ENCODE results near the gene FAM219A. TPM values are rescaled to one million over a fixed set of nuclear protein-coding genes. Genes with fewer than 3 reads are reported as not detected.

Gene FAM219A
- total RNA-seq, 1 experiment from 2014 or later = 17.1 TPM

- Histone ChIP-seq H4K20me1 (ENCODE audit: low read length) (0 out of 2 replicates have a peak, but pooled peaks cover 4% of the 10 kb centered on the region), H3K4me1 (ENCODE audit: insufficient read depth, low read length) (no peaks in the 10 kb centered on the region), H2AFZ (ENCODE audit: low read length) (no peak overlapping the region), H3K27ac (ENCODE audit: low read length) (no peak overlapping the region), H3K9me2 (replicated peaks; ENCODE audit: low read length) (no peaks in the 10 kb centered on the region), H3K27me3 (ENCODE audit: low read length) (no peaks in the 10 kb centered on the region), H3K79me2 (ENCODE audit: low read length) (no peaks in the 10 kb centered on the region), H3K9me3 (ENCODE audit: low read length) (no peaks in the 10 kb centered on the region), H3K9ac (ENCODE audit: low read length) (no peak overlapping the region), H3K4me3 (ENCODE audit: low read length) (no peak overlapping the region), H3K4me2 (ENCODE audit: low read length) (no peak overlapping the region), H3F3A (ENCODE audit: low read length, unreplicated experiment) (no peaks in the 10 kb centered on the region), H3K36me3 (ENCODE audit: low read depth, low read length) (no peaks in the 10 kb centered on the region)
- DNase-seq = no peak
- ChIA-PET POLR2A (ENCODE audit: unreplicated experiment) (no interaction called here), CTCF (no interaction called here)
- intact Hi-C loops (cut with micrococcal nuclease) = no loop called here
- BruUV-seq (replicated peaks) = no TSS peak
- no peak for ATAC-seq
- TF ChIP-seq EZH2 (IDR thresholded peaks at IDR 0.05; ENCODE audit: low read length, unreplicated experiment) = no peak
- no peak for TF ChIP-seq EZH2phosphoT487 (IDR thresholded peaks at IDR 0.05; ENCODE audit: borderline replicate concordance, low read length)
- TF ChIP-seq CTCF (conservative IDR thresholded peaks at IDR 0.05; ENCODE audit: low read depth, low read length) = no peak
Measured at GRCh38 chr9:34426347-34427074, 31.9 kb downstream of the FAM219A start.

- CTCF ChIA-PET = interaction anchor here (0.7 kb wide), 1 partner anchor 11 kb away, joined by 3 read pairs; no protein-coding TSS in a partner anchor
- intact Hi-C loops (cut with micrococcal nuclease) = no loop called here
- Histone ChIP-seq H3K27ac (ENCODE audit: low read length) (no peak overlapping the region), H3K9ac (ENCODE audit: low read length) (no peak overlapping the region), H3K4me3 (ENCODE audit: low read length) (no peak overlapping the region), H3K9me2 (replicated peaks; ENCODE audit: low read length) (no peaks in the 10 kb centered on the region), H3K9me3 (ENCODE audit: low read length) (no peaks in the 10 kb centered on the region), H3K36me3 (ENCODE audit: low read depth, low read length) (no peaks in the 10 kb centered on the region), H2AFZ (ENCODE audit: low read length) (no peak overlapping the region), H3K79me2 (ENCODE audit: low read length) (no peaks in the 10 kb centered on the region), H3F3A (ENCODE audit: low read length, unreplicated experiment) (no peaks in the 10 kb centered on the region), H4K20me1 (ENCODE audit: low read length) (no peaks in the 10 kb centered on the region), H3K4me1 (ENCODE audit: insufficient read depth, low read length) (no peaks in the 10 kb centered on the region), H3K27me3 (ENCODE audit: low read length) (no peaks in the 10 kb centered on the region), H3K4me2 (ENCODE audit: low read length) (no peak overlapping the region)
- ATAC-seq (no peak), DNase-seq (no peak)
- no peak for TF ChIP-seq EZH2phosphoT487 (IDR thresholded peaks at IDR 0.05; ENCODE audit: borderline replicate concordance, low read length)
- TF ChIP-seq CTCF (conservative IDR thresholded peaks at IDR 0.05; ENCODE audit: low read depth, low read length) = no peak
- TF ChIP-seq EZH2 (IDR thresholded peaks at IDR 0.05; ENCODE audit: low read length, unreplicated experiment) = no peak
- no TSS peak for BruUV-seq (replicated peaks)
- POLR2A ChIA-PET (ENCODE audit: unreplicated experiment) = no interaction called here
Measured at GRCh38 chr9:34419716-34420504, 38.5 kb downstream of the FAM219A start.

GRCh38 chr9:34417734-34418133, 40.6 kb downstream of the FAM219A start:
- no peak for ATAC-seq
- no TSS peak for BruUV-seq (replicated peaks)
- CTCF ChIA-PET = no interaction called here

More at GRCh38 chr9:34417734-34418133, 40.6 kb downstream of the FAM219A start:
- Histone ChIP-seq H3K9me3 (ENCODE audit: low read length) (no peaks in the 10 kb centered on the region), H3K4me2 (ENCODE audit: low read length) (no peak overlapping the region), H3K27me3 (ENCODE audit: low read length) (no peaks in the 10 kb centered on the region), H3K9me2 (replicated peaks; ENCODE audit: low read length) (no peaks in the 10 kb centered on the region), H2AFZ (ENCODE audit: low read length) (no peak overlapping the region), H3K79me2 (ENCODE audit: low read length) (no peaks in the 10 kb centered on the region), H3K4me3 (ENCODE audit: low read length) (no peak overlapping the region), H3K36me3 (ENCODE audit: low read depth, low read length) (no peaks in the 10 kb centered on the region), H3K27ac (ENCODE audit: low read length) (no peak overlapping the region), H3K9ac (ENCODE audit: low read length) (no peak overlapping the region), H3F3A (ENCODE audit: low read length, unreplicated experiment) (no peaks in the 10 kb centered on the region), H4K20me1 (ENCODE audit: low read length) (no peaks in the 10 kb centered on the region), H3K4me1 (ENCODE audit: insufficient read depth, low read length) (no peaks in the 10 kb centered on the region)
- POLR2A ChIA-PET (ENCODE audit: unreplicated experiment) = no interaction called here
- TF ChIP-seq EZH2 (IDR thresholded peaks at IDR 0.05; ENCODE audit: low read length, unreplicated experiment) (no peak), EZH2phosphoT487 (IDR thresholded peaks at IDR 0.05; ENCODE audit: borderline replicate concordance, low read length) (no peak), CTCF (conservative IDR thresholded peaks at IDR 0.05; ENCODE audit: low read depth, low read length) (no peak)
- intact Hi-C loops (cut with micrococcal nuclease) = no loop called here
- DNase-seq = no peak
